SJCRH30 (cell line): Measurements from ENCODE around the gene PLCD4. TPM values are rescaled to one million over a fixed set of nuclear protein-coding genes. Genes with fewer than 3 reads are reported as not detected.
A peak's percentile ranks its signal among the peaks of the same experiment; 100 is the strongest.

Source experiments
- DNase-seq, 2 experiments: peaks; one replicate each; pipeline ENCODE4 v3.0.0-alpha.2; 2015 to 2020
- H3K27ac ChIP-seq: fragments of 250-450 bp; sonication (Bioruptor Pico); 2 replicates; pipeline ENCODE4 v1.5.1; 2020; ENCODE audit warnings: mild to moderate bottlenecking, moderate library complexity
- H3K27me3 ChIP-seq: fragments of 250-450 bp; sonication (Bioruptor Pico); 2 replicates; pipeline ENCODE4 v1.5.1; 2020; ENCODE audit warnings: mild to moderate bottlenecking, moderate library complexity
- H3K36me3 ChIP-seq: fragments of 250-450 bp; sonication (Bioruptor Pico); 2 replicates; pipeline ENCODE4 v1.5.1; 2020; ENCODE audit warnings: mild to moderate bottlenecking, moderate library complexity
- H3K4me1 ChIP-seq: fragments of 250-450 bp; sonication (Bioruptor Pico); 2 replicates; pipeline ENCODE4 v1.5.1; 2020; ENCODE audit warnings: mild to moderate bottlenecking, moderate library complexity
- H3K4me3 ChIP-seq: fragments of 250-450 bp; sonication (Bioruptor Pico); 2 replicates; pipeline ENCODE4 v1.5.1; 2020; ENCODE audit warnings: mild to moderate bottlenecking, moderate library complexity
- H3K9me3 ChIP-seq: fragments of 250-450 bp; sonication (Bioruptor Pico); replicated peaks from 2 replicates; pipeline ENCODE4 v1.5.1; 2020; ENCODE audit warnings: mild to moderate bottlenecking, moderate library complexity
- total RNA-seq: library from RNA; depleted of rRNA; stranded (reverse); fragments of >200 nt; shearing (Covaris generic); gene quantifications from 2 replicates; pipeline ENCODE4 v1.2.3, GENCODE V29; 2014

PLCD4 gene
- total RNA-seq, 1 experiment from 2014 or later, result 0.75 TPM

DNA sequence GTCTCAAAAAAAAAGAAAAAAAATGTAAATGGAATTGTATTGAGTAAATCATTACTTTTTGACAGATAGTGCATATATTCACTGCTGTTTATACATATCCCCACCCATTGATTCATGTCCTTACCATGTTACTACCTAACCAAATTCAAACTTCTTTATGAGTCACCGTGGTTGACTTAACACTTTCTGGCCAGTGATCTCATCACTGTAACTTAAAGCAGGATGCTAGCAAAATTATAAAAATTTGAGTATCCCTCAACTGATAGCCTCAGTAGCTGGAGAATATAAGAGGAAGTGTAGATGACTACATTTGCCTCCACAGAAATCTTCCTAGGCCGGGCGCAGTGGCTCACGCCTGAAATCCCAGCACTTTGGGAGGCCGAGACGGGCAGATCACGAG is 25.6 kb upstream of the PLCD4 start:
- H3K36me3 ChIP-seq, result peaks cover 66% of the 10 kb centered on the region
- no peak overlapping the region for H3K27ac ChIP-seq
- no peak overlapping the region for H3K4me3 ChIP-seq
- H3K27me3 ChIP-seq, result no peaks in the 10 kb centered on the region
- no peaks in the 10 kb centered on the region for H3K9me3 ChIP-seq
- DNase-seq, result no peak
- no peaks in the 10 kb centered on the region for H3K4me1 ChIP-seq

DNA sequence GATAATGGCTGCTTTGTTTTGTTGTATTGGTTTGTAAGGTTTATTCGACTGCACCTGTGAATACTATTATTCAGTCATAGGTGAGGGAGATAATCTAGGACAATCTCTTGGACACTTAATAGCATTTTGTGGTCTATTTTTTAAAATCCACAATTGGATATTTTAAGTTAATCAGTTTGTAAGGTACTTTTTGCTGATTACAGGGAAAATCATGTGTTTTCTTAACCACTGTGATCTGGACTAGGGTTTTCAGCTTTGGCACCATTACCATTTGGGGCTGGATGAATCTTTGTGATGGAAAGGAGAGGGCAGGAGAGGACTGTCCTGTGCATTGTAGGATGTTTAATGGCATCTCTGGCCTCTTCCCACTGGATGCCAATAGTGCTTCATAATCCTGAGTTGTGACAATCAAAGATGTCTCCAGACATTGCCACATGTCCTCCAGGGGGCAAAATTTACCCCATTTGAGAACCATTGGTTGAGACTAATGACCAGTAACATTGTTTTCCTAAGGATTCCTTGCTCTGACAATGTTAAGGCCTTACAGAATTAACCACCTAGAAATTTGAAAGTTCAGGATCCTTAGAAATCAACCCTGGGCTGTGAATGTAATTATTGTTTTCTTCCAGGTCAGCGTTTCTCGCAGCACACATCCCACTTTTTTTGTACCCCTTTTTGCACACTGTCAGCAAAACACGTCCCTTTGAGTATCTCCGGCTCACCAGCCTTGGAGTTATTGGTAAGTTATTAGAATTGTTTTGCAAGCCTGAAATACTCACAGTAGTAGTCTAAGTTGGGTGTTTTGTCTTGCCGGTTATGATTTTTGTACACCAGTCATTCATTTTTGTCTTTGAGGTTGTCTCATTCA is 23.5 kb upstream of the PLCD4 start:
- H3K36me3 ChIP-seq, result peaks cover 75% of the 10 kb centered on the region
- no peaks in the 10 kb centered on the region for H3K9me3 ChIP-seq
- no peak overlapping the region for H3K4me3 ChIP-seq
- H3K4me1 ChIP-seq, result no peaks in the 10 kb centered on the region
- no peak for DNase-seq
- no peak overlapping the region for H3K27ac ChIP-seq
- H3K27me3 ChIP-seq, result no peaks in the 10 kb centered on the region

DNA sequence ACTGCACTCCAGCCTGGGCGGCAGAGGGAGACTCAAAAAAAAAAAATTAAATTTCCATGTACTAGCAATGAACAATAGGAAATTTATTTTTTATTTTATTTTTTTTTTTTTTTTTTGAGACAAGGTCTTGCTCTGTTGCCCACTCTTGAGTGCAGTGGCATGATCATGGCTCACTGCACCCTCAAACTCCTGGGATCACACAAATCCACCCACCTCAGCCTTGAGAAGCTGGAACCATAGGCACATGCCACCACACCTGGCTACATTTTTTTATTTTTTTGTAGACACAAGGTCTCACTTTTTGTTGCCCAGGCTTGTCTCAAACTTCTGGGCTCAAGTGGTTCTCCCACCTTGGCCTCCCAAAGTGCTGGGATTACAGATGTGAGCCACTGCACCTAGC is 22.2 kb upstream of the PLCD4 start:
- H3K27me3 ChIP-seq, result no peaks in the 10 kb centered on the region
- no peaks in the 10 kb centered on the region for H3K9me3 ChIP-seq
- H3K27ac ChIP-seq, result no peak overlapping the region
- no peak for DNase-seq
- H3K4me3 ChIP-seq, result no peak overlapping the region
- peaks cover 83% of the 10 kb centered on the region for H3K36me3 ChIP-seq
- no peaks in the 10 kb centered on the region for H3K4me1 ChIP-seq

DNA sequence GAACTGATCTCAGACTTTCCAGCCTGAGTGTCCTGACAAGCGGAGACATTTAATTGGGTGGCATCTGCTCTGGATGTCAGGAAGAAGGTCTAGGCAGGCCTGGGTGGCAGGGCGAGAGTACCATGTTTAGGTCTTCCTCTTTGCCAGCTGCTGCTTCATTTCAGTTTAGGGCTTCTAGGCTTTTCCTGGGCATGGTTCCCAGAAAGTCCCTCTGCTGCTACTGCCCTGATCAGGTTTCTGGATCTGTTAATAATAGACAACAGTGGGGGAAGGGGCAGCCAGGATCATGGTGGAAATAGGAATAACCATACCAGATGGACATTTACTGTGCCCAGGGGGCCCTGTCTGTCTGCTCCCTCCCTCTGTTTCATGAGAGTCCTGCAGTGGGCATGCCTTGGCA is 2.3 kb upstream of the PLCD4 start:
- H3K4me3 ChIP-seq, result no peak overlapping the region
- no peaks in the 10 kb centered on the region for H3K36me3 ChIP-seq
- H3K27ac ChIP-seq, result no peak overlapping the region
- no peaks in the 10 kb centered on the region for H3K27me3 ChIP-seq
- DNase-seq, result peak; percentile 64 to 86
- no peaks in the 10 kb centered on the region for H3K9me3 ChIP-seq
- peaks cover 25% of the 10 kb centered on the region for H3K4me1 ChIP-seq

DNA sequence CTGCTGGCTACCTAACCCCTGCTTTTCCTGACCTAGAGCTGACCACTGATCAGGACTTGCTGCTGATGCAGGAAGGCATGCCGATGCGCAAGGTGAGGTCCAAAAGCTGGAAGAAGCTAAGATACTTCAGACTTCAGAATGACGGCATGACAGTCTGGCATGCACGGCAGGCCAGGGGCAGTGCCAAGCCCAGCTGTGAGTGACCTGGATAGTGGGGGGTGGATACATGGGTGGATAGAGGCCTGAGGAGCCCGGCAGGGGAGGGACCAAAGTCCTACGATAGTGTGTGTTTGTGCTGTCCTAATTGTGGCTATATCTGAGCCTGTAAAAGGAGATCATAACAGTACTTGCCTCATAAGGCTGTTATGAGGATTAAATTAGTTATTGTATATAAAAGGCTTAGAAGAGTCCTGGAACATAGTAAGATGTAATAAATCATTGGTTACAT is 8.2 kb downstream of the PLCD4 start:
- H3K27ac ChIP-seq, result no peak overlapping the region
- no peaks in the 10 kb centered on the region for H3K4me1 ChIP-seq
- H3K9me3 ChIP-seq, result no peaks in the 10 kb centered on the region
- no peaks in the 10 kb centered on the region for H3K36me3 ChIP-seq
- no peak for DNase-seq
- no peaks in the 10 kb centered on the region for H3K27me3 ChIP-seq
- H3K4me3 ChIP-seq, result no peak overlapping the region

DNA sequence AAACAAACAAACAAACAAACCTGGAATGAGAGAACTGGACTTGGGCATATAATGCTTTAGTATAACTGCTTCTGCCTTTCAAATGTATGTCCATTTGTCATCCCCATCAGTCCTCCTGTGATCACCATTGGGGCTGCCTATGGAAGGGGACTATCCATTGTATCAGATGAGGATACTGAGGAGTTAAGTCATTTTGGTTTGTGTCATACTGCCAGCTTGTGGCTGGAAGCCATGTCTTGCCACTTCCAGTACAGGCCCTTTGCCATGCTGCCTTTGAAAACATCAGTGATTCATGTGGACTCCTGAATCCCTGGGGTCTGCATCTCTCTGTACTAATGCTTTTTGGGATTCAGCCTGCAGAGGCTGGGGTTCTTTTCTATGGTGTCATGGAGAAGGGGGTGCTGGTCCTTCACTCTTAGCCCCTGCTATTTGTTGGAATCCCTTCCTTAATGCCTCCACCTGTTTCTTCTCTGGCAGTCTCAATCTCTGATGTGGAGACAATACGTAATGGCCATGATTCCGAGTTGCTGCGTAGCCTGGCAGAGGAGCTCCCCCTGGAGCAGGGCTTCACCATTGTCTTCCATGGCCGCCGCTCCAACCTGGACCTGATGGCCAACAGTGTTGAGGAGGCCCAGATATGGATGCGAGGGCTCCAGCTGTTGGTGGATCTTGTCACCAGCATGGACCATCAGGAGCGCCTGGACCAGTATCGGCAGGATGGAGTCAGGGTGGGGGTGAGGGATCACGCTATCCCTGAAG is 10.6 kb downstream of the PLCD4 start:
- DNase-seq, result peak in 1 of 2 experiments; percentile 28
- Histone ChIP-seq H3K27ac (no peak overlapping the region), H3K27me3 (no peaks in the 10 kb centered on the region), H3K9me3 (no peaks in the 10 kb centered on the region), H3K36me3 (no peaks in the 10 kb centered on the region), H3K4me3 (no peak overlapping the region), H3K4me1 (no peaks in the 10 kb centered on the region)

GRCh38 chr2:218621007-218621406 is 13.3 kb downstream of the PLCD4 start:
- H3K4me1 ChIP-seq, result no peaks in the 10 kb centered on the region
- no peak overlapping the region for H3K27ac ChIP-seq
- no peak for DNase-seq
- H3K36me3 ChIP-seq, result no peaks in the 10 kb centered on the region
- H3K4me3 ChIP-seq, result no peak overlapping the region
- H3K9me3 ChIP-seq, result no peaks in the 10 kb centered on the region
- no peaks in the 10 kb centered on the region for H3K27me3 ChIP-seq

GRCh38 chr2:218622606-218623365 is 15.1 kb downstream of the PLCD4 start:
- DNase-seq, result no peak
- Histone ChIP-seq H3K27ac (no peak overlapping the region), H3K9me3 (no peaks in the 10 kb centered on the region), H3K36me3 (no peaks in the 10 kb centered on the region), H3K4me3 (no peak overlapping the region), H3K27me3 (no peaks in the 10 kb centered on the region), H3K4me1 (no peaks in the 10 kb centered on the region)

DNA sequence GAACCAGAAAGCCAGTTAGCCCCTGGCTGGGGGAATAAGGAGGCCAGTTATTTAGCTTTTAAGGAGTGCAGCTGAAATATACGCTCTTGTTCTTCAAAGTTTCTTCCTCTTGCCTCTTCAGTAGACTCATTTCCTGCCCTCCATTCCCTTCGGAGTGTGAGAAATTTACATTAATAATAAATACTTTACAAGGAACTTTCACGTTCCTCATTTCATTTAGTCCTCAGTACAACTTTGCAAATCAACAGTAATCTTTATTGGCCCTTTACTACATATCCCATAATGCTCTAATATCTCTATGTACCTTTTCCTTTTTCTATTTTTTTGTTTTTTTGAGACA is 15.6 kb downstream of the PLCD4 start:
- H3K27ac ChIP-seq, result no peak overlapping the region
- H3K9me3 ChIP-seq, result no peaks in the 10 kb centered on the region
- no peaks in the 10 kb centered on the region for H3K27me3 ChIP-seq
- no peak for DNase-seq
- no peak overlapping the region for H3K4me3 ChIP-seq
- H3K36me3 ChIP-seq, result no peaks in the 10 kb centered on the region
- no peaks in the 10 kb centered on the region for H3K4me1 ChIP-seq

GRCh38 chr2:218626369-218626768 is 18.7 kb downstream of the PLCD4 start:
- Histone ChIP-seq H3K27ac (no peak overlapping the region), H3K27me3 (no peaks in the 10 kb centered on the region), H3K4me1 (no peaks in the 10 kb centered on the region), H3K4me3 (no peak overlapping the region), H3K9me3 (no peaks in the 10 kb centered on the region), H3K36me3 (no peaks in the 10 kb centered on the region)
- DNase-seq, result no peak

- H3K36me3 ChIP-seq, result no peaks in the 10 kb centered on the region
- H3K27ac ChIP-seq, result no peak overlapping the region
- no peak overlapping the region for H3K4me3 ChIP-seq
- H3K9me3 ChIP-seq, result no peaks in the 10 kb centered on the region
- H3K4me1 ChIP-seq, result no peaks in the 10 kb centered on the region
- no peaks in the 10 kb centered on the region for H3K27me3 ChIP-seq
- no peak for DNase-seq
Observed at GRCh38 chr2:218627939-218628338, 20.2 kb downstream of the PLCD4 start.

DNA sequence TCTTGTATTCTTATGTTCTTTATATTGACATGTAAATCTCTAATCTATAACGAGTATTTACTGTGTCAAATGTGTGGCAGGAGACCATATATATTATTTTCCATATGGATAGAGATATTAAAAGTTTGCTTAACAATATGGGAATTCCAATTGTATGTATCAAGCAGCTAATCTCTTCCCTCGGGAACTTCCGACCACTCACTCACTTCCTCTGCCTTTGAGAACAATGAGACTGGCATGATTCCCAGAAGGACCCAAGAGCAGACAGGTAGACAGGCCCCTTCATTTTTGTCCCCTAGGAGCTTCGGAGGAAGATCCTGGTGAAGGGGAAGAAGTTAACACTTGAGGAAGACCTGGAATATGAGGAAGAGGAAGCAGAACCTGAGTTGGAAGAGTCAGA is 24.1 kb downstream of the PLCD4 start:
- no peak overlapping the region for H3K4me3 ChIP-seq
- H3K4me1 ChIP-seq, result no peaks in the 10 kb centered on the region
- peaks cover 14% of the 10 kb centered on the region for H3K36me3 ChIP-seq
- no peak for DNase-seq
- no peak overlapping the region for H3K27ac ChIP-seq
- H3K27me3 ChIP-seq, result no peaks in the 10 kb centered on the region
- no peaks in the 10 kb centered on the region for H3K9me3 ChIP-seq

DNA sequence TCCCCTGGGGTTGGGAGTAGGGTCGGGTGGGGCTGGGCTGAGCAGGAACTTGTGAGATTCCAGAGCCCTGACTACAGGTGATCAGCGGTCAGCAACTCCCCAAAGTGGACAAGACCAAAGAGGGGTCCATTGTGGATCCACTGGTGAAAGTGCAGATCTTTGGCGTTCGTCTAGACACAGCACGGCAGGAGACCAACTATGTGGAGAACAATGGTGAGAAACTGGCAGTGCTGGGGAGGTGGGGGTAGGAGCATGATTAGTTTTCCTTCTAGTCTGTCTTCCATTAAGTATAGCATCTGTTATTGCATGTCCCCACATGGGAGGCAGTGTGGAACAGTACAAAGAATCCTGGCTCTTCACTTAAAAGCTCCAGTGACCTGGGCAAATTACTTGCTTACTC is 28.0 kb downstream of the PLCD4 start:
- no peaks in the 10 kb centered on the region for H3K9me3 ChIP-seq
- DNase-seq, result no peak
- H3K4me3 ChIP-seq, result no peak overlapping the region
- no peak overlapping the region for H3K27ac ChIP-seq
- H3K27me3 ChIP-seq, result no peaks in the 10 kb centered on the region
- no peaks in the 10 kb centered on the region for H3K4me1 ChIP-seq
- H3K36me3 ChIP-seq, result peaks cover 41% of the 10 kb centered on the region

DNA sequence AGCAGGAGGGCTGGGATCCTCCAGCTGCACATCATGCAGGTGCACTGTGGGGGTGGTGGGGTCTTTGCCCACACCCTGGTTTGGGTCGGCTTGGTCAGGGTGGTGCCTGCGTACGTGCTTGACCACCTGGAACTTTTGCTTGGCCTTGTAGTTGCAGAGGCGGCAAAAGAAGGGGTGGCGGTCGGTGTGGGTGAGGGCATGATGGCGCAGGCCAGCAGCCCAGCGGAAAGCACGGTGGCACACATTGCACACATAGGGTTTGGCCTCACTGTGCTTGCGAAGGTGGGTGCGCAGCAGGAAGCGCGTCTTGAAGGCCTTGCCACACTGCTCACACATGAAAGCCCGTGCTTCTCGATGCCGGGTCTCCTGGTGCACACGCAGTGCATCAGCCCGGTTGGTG is 30.7 kb downstream of the PLCD4 start:
- DNase-seq, result no peak
- peaks cover 46% of the 10 kb centered on the region for H3K36me3 ChIP-seq
- no peak overlapping the region for H3K4me3 ChIP-seq
- no peaks in the 10 kb centered on the region for H3K27me3 ChIP-seq
- H3K9me3 ChIP-seq, result no peaks in the 10 kb centered on the region
- H3K4me1 ChIP-seq, result no peaks in the 10 kb centered on the region
- no peak overlapping the region for H3K27ac ChIP-seq

DNA sequence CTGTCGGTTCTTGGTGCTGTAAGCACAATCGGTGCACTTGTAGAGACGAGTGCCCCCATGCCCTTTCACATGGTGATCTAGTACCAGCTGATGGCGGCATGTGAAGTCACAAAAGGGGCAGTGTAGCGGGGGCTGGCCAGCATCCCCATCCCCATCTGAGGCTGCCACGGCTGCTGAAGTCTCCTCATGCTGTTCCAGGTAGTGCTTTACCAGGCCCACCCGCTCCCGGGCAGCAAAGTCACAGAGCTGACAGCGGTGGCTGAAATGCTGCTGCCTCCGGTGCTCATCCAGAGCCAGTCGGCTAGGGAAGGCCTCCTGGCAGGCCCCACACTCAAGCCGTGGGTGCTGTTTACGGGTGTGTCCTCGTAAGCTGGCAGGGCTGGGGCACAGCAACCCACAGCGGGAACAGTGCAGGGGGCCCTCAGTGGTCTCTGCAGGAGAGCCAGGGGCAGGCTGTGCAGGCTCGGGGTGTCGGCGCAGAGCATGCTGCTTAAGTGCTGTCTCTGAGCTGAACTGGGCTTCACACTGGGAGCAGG is 34.5 kb downstream of the PLCD4 start:
- H3K9me3 ChIP-seq, result no peaks in the 10 kb centered on the region
- H3K4me3 ChIP-seq, result no peak overlapping the region
- DNase-seq, result no peak
- H3K27me3 ChIP-seq, result no peaks in the 10 kb centered on the region
- no peak overlapping the region for H3K27ac ChIP-seq
- no peaks in the 10 kb centered on the region for H3K4me1 ChIP-seq
- H3K36me3 ChIP-seq, result peaks cover 50% of the 10 kb centered on the region
